ENCODE measurements around the gene PARVG. TPM values are rescaled to one million over a fixed set of nuclear protein-coding genes. Genes with fewer than 3 reads are reported as not detected.

Gene PARVG
- total RNA-seq, 1 donor from 2014 or later, result 50.6 TPM

- Mint-ChIP-seq H3K27ac (no peak overlapping the region), H3K4me3 (no peak overlapping the region), H3K9me3 (no peaks in the 10 kb centered on the region), H3K36me3 (ENCODE audit: low read depth) (peaks cover 16% of the 10 kb centered on the region), H3K4me1 (ENCODE audit: low read depth) (no peaks in the 10 kb centered on the region), H3K27me3 (ENCODE audit: insufficient read depth) (no peaks in the 10 kb centered on the region)
- DNase-seq (ENCODE audit: low spot score), result no peak
- intact Hi-C loops (cut with micrococcal nuclease), result no loop called here
Observed at GRCh38 chr22:44206330-44206645, 25.6 kb downstream of the PARVG start.

- Mint-ChIP-seq H3K9me3 (no peaks in the 10 kb centered on the region), H3K27ac (no peak overlapping the region), H3K36me3 (ENCODE audit: low read depth) (peaks cover 16% of the 10 kb centered on the region), H3K27me3 (ENCODE audit: insufficient read depth) (no peaks in the 10 kb centered on the region), H3K4me3 (no peak overlapping the region), H3K4me1 (ENCODE audit: low read depth) (no peaks in the 10 kb centered on the region)
- DNase-seq (ENCODE audit: low spot score), result no peak
- intact Hi-C loops (cut with micrococcal nuclease), result no loop called here
Observed at GRCh38 chr22:44206696-44207095, 26.0 kb downstream of the PARVG start.

GRCh38 chr22:44207173-44207980 is 26.7 kb downstream of the PARVG start:
- Mint-ChIP-seq H3K9me3 (no peaks in the 10 kb centered on the region), H3K36me3 (ENCODE audit: low read depth) (peaks cover 16% of the 10 kb centered on the region), H3K4me1 (ENCODE audit: low read depth) (no peaks in the 10 kb centered on the region), H3K27me3 (ENCODE audit: insufficient read depth) (no peaks in the 10 kb centered on the region), H3K4me3 (no peak overlapping the region), H3K27ac (no peak overlapping the region)
- intact Hi-C loops (cut with micrococcal nuclease), result no loop called here
- no peak for DNase-seq (ENCODE audit: low spot score)

GRCh38 chr22:44207981-44208317 is 27.2 kb downstream of the PARVG start:
- no peak for DNase-seq (ENCODE audit: low spot score)
- H3K27ac Mint-ChIP-seq, result no peak overlapping the region
- H3K27me3 Mint-ChIP-seq (ENCODE audit: insufficient read depth), result no peaks in the 10 kb centered on the region
- intact Hi-C loops (cut with micrococcal nuclease), result no loop called here
- H3K36me3 Mint-ChIP-seq (ENCODE audit: low read depth), result peaks cover 11% of the 10 kb centered on the region
- no peaks in the 10 kb centered on the region for H3K9me3 Mint-ChIP-seq
- H3K4me3 Mint-ChIP-seq, result no peak overlapping the region
- H3K4me1 Mint-ChIP-seq (ENCODE audit: low read depth), result no peaks in the 10 kb centered on the region

- Mint-ChIP-seq H3K27ac (no peak overlapping the region), H3K4me1 (ENCODE audit: low read depth) (no peaks in the 10 kb centered on the region), H3K36me3 (ENCODE audit: low read depth) (peaks cover 5% of the 10 kb centered on the region), H3K4me3 (no peak overlapping the region), H3K27me3 (ENCODE audit: insufficient read depth) (no peaks in the 10 kb centered on the region), H3K9me3 (no peaks in the 10 kb centered on the region)
- DNase-seq (ENCODE audit: low spot score), result no peak
- intact Hi-C loops (cut with micrococcal nuclease), result no loop called here
Observed at GRCh38 chr22:44209343-44209742, 28.6 kb downstream of the PARVG start.

GRCh38 chr22:44210722-44211121 is 30.0 kb downstream of the PARVG start:
- peaks cover 5% of the 10 kb centered on the region for H3K36me3 Mint-ChIP-seq (ENCODE audit: low read depth)
- H3K4me1 Mint-ChIP-seq (ENCODE audit: low read depth), result no peaks in the 10 kb centered on the region
- no peak overlapping the region for H3K4me3 Mint-ChIP-seq
- no peak overlapping the region for H3K27ac Mint-ChIP-seq
- intact Hi-C loops (cut with micrococcal nuclease), result no loop called here
- H3K9me3 Mint-ChIP-seq, result no peaks in the 10 kb centered on the region
- no peaks in the 10 kb centered on the region for H3K27me3 Mint-ChIP-seq (ENCODE audit: insufficient read depth)
- no peak for DNase-seq (ENCODE audit: low spot score)

- no peak overlapping the region for H3K27ac Mint-ChIP-seq
- no peaks in the 10 kb centered on the region for H3K9me3 Mint-ChIP-seq
- H3K36me3 Mint-ChIP-seq (ENCODE audit: low read depth), result peaks cover 5% of the 10 kb centered on the region
- DNase-seq (ENCODE audit: low spot score), result no peak
- H3K4me3 Mint-ChIP-seq, result no peak overlapping the region
- no peaks in the 10 kb centered on the region for H3K27me3 Mint-ChIP-seq (ENCODE audit: insufficient read depth)
- intact Hi-C loops (cut with micrococcal nuclease), result no loop called here
- no peaks in the 10 kb centered on the region for H3K4me1 Mint-ChIP-seq (ENCODE audit: low read depth)
Observed at GRCh38 chr22:44211256-44211945, 30.7 kb downstream of the PARVG start.

GRCh38 chr22:44211946-44212930 is 31.5 kb downstream of the PARVG start:
- Mint-ChIP-seq H3K27ac (no peak overlapping the region), H3K36me3 (ENCODE audit: low read depth) (peaks cover 5% of the 10 kb centered on the region), H3K4me3 (no peak overlapping the region), H3K27me3 (ENCODE audit: insufficient read depth) (no peaks in the 10 kb centered on the region), H3K4me1 (ENCODE audit: low read depth) (no peaks in the 10 kb centered on the region), H3K9me3 (no peaks in the 10 kb centered on the region)
- DNase-seq (ENCODE audit: low spot score), result no peak
- intact Hi-C loops (cut with micrococcal nuclease), result no loop called here

- no peaks in the 10 kb centered on the region for H3K9me3 Mint-ChIP-seq
- no peak for DNase-seq (ENCODE audit: low spot score)
- H3K4me3 Mint-ChIP-seq, result no peak overlapping the region
- peaks cover 4% of the 10 kb centered on the region for H3K36me3 Mint-ChIP-seq (ENCODE audit: low read depth)
- H3K27me3 Mint-ChIP-seq (ENCODE audit: insufficient read depth), result no peaks in the 10 kb centered on the region
- no peaks in the 10 kb centered on the region for H3K4me1 Mint-ChIP-seq (ENCODE audit: low read depth)
- H3K27ac Mint-ChIP-seq, result no peak overlapping the region
- intact Hi-C loops (cut with micrococcal nuclease), result no loop called here
Observed at GRCh38 chr22:44212936-44213335, 32.2 kb downstream of the PARVG start.

- Mint-ChIP-seq H3K4me3 (no peak overlapping the region), H3K9me3 (no peaks in the 10 kb centered on the region), H3K27me3 (ENCODE audit: insufficient read depth) (no peaks in the 10 kb centered on the region), H3K36me3 (ENCODE audit: low read depth) (no peaks in the 10 kb centered on the region), H3K4me1 (ENCODE audit: low read depth) (no peaks in the 10 kb centered on the region), H3K27ac (no peak overlapping the region)
- no peak for DNase-seq (ENCODE audit: low spot score)
- intact Hi-C loops (cut with micrococcal nuclease), result no loop called here
Observed at GRCh38 chr22:44213489-44214043, 32.8 kb downstream of the PARVG start.

GRCh38 chr22:44214187-44214586 is 33.5 kb downstream of the PARVG start:
- Mint-ChIP-seq H3K36me3 (ENCODE audit: low read depth) (no peaks in the 10 kb centered on the region), H3K27ac (no peak overlapping the region), H3K27me3 (ENCODE audit: insufficient read depth) (no peaks in the 10 kb centered on the region), H3K9me3 (no peaks in the 10 kb centered on the region), H3K4me3 (no peak overlapping the region), H3K4me1 (ENCODE audit: low read depth) (no peaks in the 10 kb centered on the region)
- DNase-seq (ENCODE audit: low spot score), result no peak
- intact Hi-C loops (cut with micrococcal nuclease), result no loop called here

- H3K27me3 Mint-ChIP-seq (ENCODE audit: insufficient read depth), result no peaks in the 10 kb centered on the region
- no peaks in the 10 kb centered on the region for H3K36me3 Mint-ChIP-seq (ENCODE audit: low read depth)
- no peak for DNase-seq (ENCODE audit: low spot score)
- no peaks in the 10 kb centered on the region for H3K4me1 Mint-ChIP-seq (ENCODE audit: low read depth)
- H3K4me3 Mint-ChIP-seq, result no peak overlapping the region
- no peak overlapping the region for H3K27ac Mint-ChIP-seq
- H3K9me3 Mint-ChIP-seq, result no peaks in the 10 kb centered on the region
- intact Hi-C loops (cut with micrococcal nuclease), result no loop called here
Observed at GRCh38 chr22:44214764-44215163, 34.0 kb downstream of the PARVG start.

GRCh38 chr22:44215287-44215686 is 34.6 kb downstream of the PARVG start:
- H3K27me3 Mint-ChIP-seq (ENCODE audit: insufficient read depth), result no peaks in the 10 kb centered on the region
- H3K4me3 Mint-ChIP-seq, result no peak overlapping the region
- H3K9me3 Mint-ChIP-seq, result no peaks in the 10 kb centered on the region
- intact Hi-C loops (cut with micrococcal nuclease), result no loop called here
- H3K4me1 Mint-ChIP-seq (ENCODE audit: low read depth), result no peaks in the 10 kb centered on the region
- no peaks in the 10 kb centered on the region for H3K36me3 Mint-ChIP-seq (ENCODE audit: low read depth)
- H3K27ac Mint-ChIP-seq, result no peak overlapping the region
- no peak for DNase-seq (ENCODE audit: low spot score)

Data from activated T-helper 1 cell treated with anti-CD3 and anti-CD28 coated beads, Interleukin-12 subunit alpha, Interleukin-12 subunit beta, Interleukin-2, Interleukin-4 antibody, amounts not matched to agents 30 ng/mL and 10 ng/mL and 1 ng/mL, durations not matched to agents 14 hours and 24 hours and 36 hours (primary cell).